HepG2 (cell line): ENCODE results near the gene ETFDH.

Source experiments
- MAFK ChIP-seq, 2 experiments: IDR thresholded peaks in 1 of 2; conservative IDR thresholded peaks in 1 of 2; 2 replicates each; pipeline ENCODE4 v1.6.1; 2011; ENCODE audit warnings: improper control_type of control experiment in 2 of 2, low read length in 2 of 2
- MTA3 ChIP-seq: sonication (generic); formaldehyde crosslinking; IDR thresholded peaks from 2 replicates; pipeline ENCODE4 v1.4.0; 2020; ENCODE audit warnings: missing genetic modification reagents
- NFATC3 ChIP-seq: sonication (generic); formaldehyde crosslinking; IDR thresholded peaks from 2 replicates; pipeline ENCODE4 v1.5.1; 2020; ENCODE audit warnings: mild to moderate bottlenecking, missing genetic modification reagents
- POLR2A ChIP-seq, 2 experiments: IDR thresholded peaks; 2 replicates each; pipeline ENCODE4 v1.6.1; 2011; ENCODE audit warnings: low read depth in 2 of 2, low read length in 2 of 2, mild to moderate bottlenecking in 1 of 2, moderate library complexity in 1 of 2; ENCODE audit not compliant: insufficient read depth in 1 of 2
- SRSF9 ChIP-seq: fragments of 200-400 bp; formaldehyde crosslinking; IDR thresholded peaks from 2 replicates; pipeline ENCODE4 v1.6.1; 2018; ENCODE audit warnings: borderline replicate concordance, mild to moderate bottlenecking, low read depth, low read length; ENCODE audit not compliant: insufficient read depth, poor library complexity, severe bottlenecking
- STAG1 ChIP-seq: sonication (generic); formaldehyde crosslinking; IDR thresholded peaks from 2 replicates; pipeline ENCODE4 v1.4.0; 2020; ENCODE audit warnings: missing genetic modification reagents
- ZNF138 ChIP-seq: sonication (generic); formaldehyde crosslinking; IDR thresholded peaks from 2 replicates; pipeline ENCODE4 v1.5.0; 2020; ENCODE audit warnings: mild to moderate bottlenecking, low read depth, missing genetic modification reagents

GRCh38 chr4:158669310-158669709, 2.8 kb upstream of the ETFDH start:
- TF ChIP-seq ZNF138 (CRISPR knock-in tag), result no peak
- no peak for TF ChIP-seq MTA3 (CRISPR knock-in tag)
- no peak for TF ChIP-seq NFATC3 (CRISPR knock-in tag)
- TF ChIP-seq STAG1 (CRISPR knock-in tag), result no peak
- TF ChIP-seq POLR2A (IDR thresholded peaks at IDR 0.05; ENCODE audit: insufficient read depth in 1 of 2, low read depth in 2 of 2, low read length in 2 of 2), result no peak
- no peak for TF ChIP-seq MAFK (conservative IDR thresholded peaks at IDR 0.05 in 1 of 2, IDR thresholded peaks at IDR 0.05 in 1 of 2; ENCODE audit: low read length in 2 of 2)
- TF ChIP-seq SRSF9, result no peak
